IMR-90 (cell line): ENCODE measurements around the gene ADCY1. TPM values are rescaled to one million over a fixed set of nuclear protein-coding genes. Genes with fewer than 3 reads are reported as not detected.

Experiments used
- ATAC-seq: fragments of 200-7000 bp; cut with Tn5 transposase; 2 replicates; pipeline ENCODE4 v1.9.1; 2020; ENCODE audit warnings: low read depth, mild to moderate bottlenecking, moderate library complexity
- BruUV-seq: library from RNA; stranded (reverse); fragments of 400-500 nt; replicated peaks from 2 replicates; lab custom pipeline; 2021; lab: Mats Ljungman, UMichigan
- CTCF ChIA-PET: fragments of 300-600 bp; formaldehyde crosslinking; extraction: SDS; loops from one replicate; lab custom pipeline; 2021; ENCODE audit warnings: antibody characterized with exemption; lab: Yijun Ruan, JAX
- POLR2A ChIA-PET: fragments of 300-600 bp; sonication (Branson Sonifier 250); formaldehyde crosslinking; loops from one replicate; lab custom pipeline; 2022; ENCODE audit warnings: antibody characterized with exemption; ENCODE audit not compliant: unreplicated experiment; lab: Charles Lee
- DNase-seq: peaks from one replicate; pipeline ENCODE4 v3.0.0; 2013
- H2AFZ ChIP-seq: replicated peaks from 2 replicates; pipeline ENCODE3; 2013; ENCODE audit warnings: low read length, mild to moderate bottlenecking; ENCODE audit not compliant: poor library complexity
- H2AK5ac ChIP-seq: 2 replicates; pipeline ENCODE4 v1.6.1; 2013; ENCODE audit warnings: low read depth, low read length, inconsistent platforms
- H2AK9ac ChIP-seq: replicated peaks from 2 replicates; pipeline ENCODE3; 2013; ENCODE audit warnings: mild to moderate bottlenecking, low read depth, low read length, moderate library complexity; ENCODE audit not compliant: poor library complexity
- H2BK120ac ChIP-seq: 2 replicates; pipeline ENCODE4 v1.6.1; 2013; ENCODE audit warnings: low read depth, low read length, inconsistent platforms
- H2BK15ac ChIP-seq: 3 replicates; pipeline ENCODE4 v1.6.1; 2013; ENCODE audit warnings: low read depth, low read length, inconsistent platforms
- H2BK20ac ChIP-seq: 2 replicates; pipeline ENCODE4 v1.6.1; 2013; ENCODE audit warnings: low read depth, mild to moderate bottlenecking, inconsistent platforms, low read length, moderate library complexity
- H2BK5ac ChIP-seq: 2 replicates; pipeline ENCODE4 v1.6.1; 2013; ENCODE audit warnings: mild to moderate bottlenecking, low read depth, low read length, inconsistent platforms; ENCODE audit not compliant: poor library complexity, severe bottlenecking
- H3K14ac ChIP-seq: replicated peaks from 2 replicates; pipeline ENCODE4 v1.6.1; 2013; ENCODE audit warnings: low read depth, low read length, inconsistent platforms
- H3K18ac ChIP-seq: 2 replicates; pipeline ENCODE4 v1.6.1; 2013; ENCODE audit warnings: low read depth, low read length, control low read depth
- H3K23ac ChIP-seq: 2 replicates; pipeline ENCODE4 v1.6.1; 2013; ENCODE audit warnings: low read depth, low read length, inconsistent platforms
- H3K27ac ChIP-seq: 2 replicates; pipeline ENCODE4 v1.5.1; 2013; ENCODE audit warnings: mild to moderate bottlenecking, control low read depth, low read length; ENCODE audit not compliant: insufficient read depth
- H3K27me3 ChIP-seq: 2 replicates; pipeline ENCODE4 v1.6.1; 2013; ENCODE audit warnings: low read length; ENCODE audit not compliant: control insufficient read depth, insufficient read depth
- H3K36me3 ChIP-seq: 2 replicates; pipeline ENCODE4 v1.6.1; 2013; ENCODE audit warnings: low read length, mixed read lengths; ENCODE audit not compliant: control insufficient read depth, insufficient read depth
- H3K4ac ChIP-seq: 2 replicates; pipeline ENCODE4 v1.6.1; 2013; ENCODE audit warnings: low read depth, low read length, inconsistent platforms
- H3K4me1 ChIP-seq: 2 replicates; pipeline ENCODE4 v1.6.1; 2013; ENCODE audit warnings: low read length, mixed read lengths; ENCODE audit not compliant: control insufficient read depth, insufficient read depth
- H3K4me2 ChIP-seq: 2 replicates; pipeline ENCODE4 v1.6.1; 2013; ENCODE audit warnings: low read depth, mild to moderate bottlenecking, control low read depth, low read length, moderate library complexity
- H3K4me3 ChIP-seq: 2 replicates; pipeline ENCODE4 v1.5.1; 2013; ENCODE audit warnings: low read depth, mild to moderate bottlenecking, control low read depth, low read length, moderate library complexity; ENCODE audit not compliant: insufficient read depth
- H3K56ac ChIP-seq: 2 replicates; pipeline ENCODE4 v1.6.1; 2013; ENCODE audit warnings: low read length, inconsistent platforms; ENCODE audit not compliant: insufficient read depth; ENCODE audit errors: extremely low read depth
- H3K79me1 ChIP-seq, 2 experiments: 2 replicates each; pipeline ENCODE4 v1.6.1; 2013; ENCODE audit warnings: low read length in 2 of 2, inconsistent platforms in 1 of 2, low read depth in 1 of 2
- H3K9ac ChIP-seq: 2 replicates; pipeline ENCODE4 v1.6.1; 2013; ENCODE audit warnings: low read depth, low read length, control low read depth
- H3K9me1 ChIP-seq: 2 replicates; pipeline ENCODE4 v1.6.1; 2013; ENCODE audit warnings: low read length, inconsistent platforms; ENCODE audit not compliant: insufficient read depth
- H3K9me3 ChIP-seq: 2 replicates; pipeline ENCODE4 v1.6.1; 2013; ENCODE audit warnings: low read length; ENCODE audit not compliant: control insufficient read depth, insufficient read depth
- H4K20me1 ChIP-seq: 2 replicates; pipeline ENCODE4 v1.6.1; 2013; ENCODE audit warnings: low read length, inconsistent platforms; ENCODE audit not compliant: insufficient read depth
- H4K5ac ChIP-seq: 2 replicates; pipeline ENCODE4 v1.6.1; 2013; ENCODE audit warnings: mild to moderate bottlenecking, low read depth, low read length, control low read depth
- H4K8ac ChIP-seq, 2 experiments: 2 replicates each; pipeline ENCODE4 v1.6.1; 2013; ENCODE audit warnings: low read depth in 2 of 2, low read length in 2 of 2, control low read depth in 1 of 2, inconsistent platforms in 1 of 2
- H4K91ac ChIP-seq: 2 replicates; pipeline ENCODE4 v1.6.1; 2013; ENCODE audit warnings: low read depth, low read length, inconsistent platforms; ENCODE audit not compliant: insufficient read depth
- BHLHE40 ChIP-seq: fragments of 150-350 bp; IDR thresholded peaks from 2 replicates; pipeline ENCODE4 v1.6.1; 2016; ENCODE audit warnings: mild to moderate bottlenecking, low read depth, low read length
- CHD1 ChIP-seq: IDR thresholded peaks from 2 replicates; pipeline ENCODE4 v1.6.1; 2012; ENCODE audit warnings: low read depth, low read length, improper control_type of control experiment
- CTCF ChIP-seq: conservative IDR thresholded peaks from 2 replicates; pipeline ENCODE4 v1.5.1; 2012; ENCODE audit warnings: mild to moderate bottlenecking, low read depth, low read length, improper control_type of control experiment
- FOS ChIP-seq: fragments of 150-350 bp; IDR thresholded peaks from 2 replicates; pipeline ENCODE4 v1.6.1; 2016; ENCODE audit warnings: low read depth, low read length
- MAZ ChIP-seq: IDR thresholded peaks from 2 replicates; pipeline ENCODE4 v1.6.1; 2012; ENCODE audit warnings: low read depth, mild to moderate bottlenecking, low read length, improper control_type of control experiment, moderate library complexity, borderline replicate concordance
- MXI1 ChIP-seq: IDR thresholded peaks from 2 replicates; pipeline ENCODE4 v1.6.1; 2012; ENCODE audit warnings: low read depth, mild to moderate bottlenecking, low read length, moderate library complexity, borderline replicate concordance
- NFE2L2 ChIP-seq: fragments of 150-350 bp; IDR thresholded peaks from 2 replicates; pipeline ENCODE4 v1.6.1; 2016; ENCODE audit warnings: low read depth, mild to moderate bottlenecking, low read length
- RCOR1 ChIP-seq: IDR thresholded peaks from 2 replicates; pipeline ENCODE4 v1.6.1; 2012; ENCODE audit warnings: mild to moderate bottlenecking, low read length, improper control_type of control experiment; ENCODE audit not compliant: insufficient replicate concordance
- RFX5 ChIP-seq: IDR thresholded peaks from 2 replicates; pipeline ENCODE4 v1.8.0; 2012; ENCODE audit warnings: low read depth, mild to moderate bottlenecking, low read length, moderate library complexity
- USF2 ChIP-seq: fragments of 150-350 bp; IDR thresholded peaks from 2 replicates; pipeline ENCODE4 v1.6.1; 2017; ENCODE audit warnings: mild to moderate bottlenecking, antibody characterized with exemption, low read length, low read depth
- WGBS, 2 experiments: methylation state at CpG; one replicate each; pipeline versions ENCODE4 v1.1.5 to v1.1.7; 2013; ENCODE audit warnings: missing lambda C conversion rate in 2 of 2; ENCODE audit not compliant: insufficient read length in 1 of 2; ENCODE audit errors: extremely low coverage in 2 of 2; 5-methylcytosine and 5-hydroxymethylcytosine counted together
- dilution Hi-C: fragments of 300-500 bp; cut with HindIII; formaldehyde crosslinking; loops from one replicate; pipeline ENCODE4 v1.14.3; 2018; ENCODE audit warnings: low sequenced_read_pairs; ENCODE audit not compliant: unreplicated experiment
- in situ Hi-C: fragments of 300-500 bp; cut with MboI; formaldehyde crosslinking; loops from 3 replicates; pipeline ENCODE4 v1.14.3; 2019; ENCODE audit warnings: low sequenced_read_pairs, inconsistent platforms, mixed read lengths
- intact Hi-C: fragments of 100-400 bp; cut with micrococcal nuclease; formaldehyde crosslinking; loops from 2 replicates; pipeline ENCODE4 v1.10.0; 2022
- polyA plus RNA-seq, 3 experiments: library from polyadenylated mRNA; depleted of rRNA; stranded (reverse); fragments of >200 nt; gene quantifications; 2 replicates each; pipeline ENCODE4 v1.2.3, GENCODE V29; 2012; ENCODE audit warnings: low replicate concordance in 1 of 3
- total RNA-seq: library from RNA; depleted of rRNA; stranded (reverse); fragments of >200 nt; gene quantifications from 2 replicates; pipeline ENCODE4 v1.2.3, GENCODE V29; 2012

ADCY1 gene
- total and polyA plus RNA-seq, 2 of the 4 experiments (the other 2 are of a cell fraction): 0.18 to 0.24 TPM

- no TSS peak for BruUV-seq
Observed at GRCh38 chr7:45623157-45623556, 49.0 kb downstream of the ADCY1 start.

More at GRCh38 chr7:45623157-45623556, 49.0 kb downstream of the ADCY1 start:
- no peak overlapping the region for H2BK15ac ChIP-seq
- H2BK120ac ChIP-seq: no peak overlapping the region
- in situ Hi-C loops (no loop called here), dilution Hi-C loops (no loop called here), intact Hi-C loops (no loop called here)
- no peak overlapping the region for H3K4me2 ChIP-seq
- H4K91ac ChIP-seq: no peak overlapping the region
- TF ChIP-seq NFE2L2 (no peak), USF2 (no peak), CHD1 (no peak), BHLHE40 (no peak), CTCF (no peak), MXI1 (no peak), FOS (no peak), MAZ (no peak), RFX5 (no peak), RCOR1 (no peak)
- no peak overlapping the region for H3K27ac ChIP-seq
- no peaks in the 10 kb centered on the region for H3K36me3 ChIP-seq
- CTCF ChIA-PET: no interaction called here
- no peak for DNase-seq
- no peak overlapping the region for H3K23ac ChIP-seq
- H3K14ac ChIP-seq: no peak overlapping the region
- H3K4me3 ChIP-seq: no peak overlapping the region
- H3K18ac ChIP-seq: no peak overlapping the region
- H3K9ac ChIP-seq: no peak overlapping the region
- H3K27me3 ChIP-seq: peaks cover 8% of the 10 kb centered on the region
- no peak overlapping the region for H3K56ac ChIP-seq
- POLR2A ChIA-PET: no interaction called here
- H2AK9ac ChIP-seq: no peak overlapping the region
- H2AK5ac ChIP-seq: no peak overlapping the region
- H3K9me1 ChIP-seq: no peaks in the 10 kb centered on the region
- no peaks in the 10 kb centered on the region; the same call in 1 of the 2 replicates for H3K9me3 ChIP-seq
- no peak overlapping the region for H4K5ac ChIP-seq
- 45% methylated on average over 4 of the region's 7 CpGs; no CpG with 5 or more reads in 1 of the 2 experiments for WGBS, 2 experiments
- no peak overlapping the region for H2BK5ac ChIP-seq
- no peak overlapping the region for H2AFZ ChIP-seq
- no peaks in the 10 kb centered on the region for H3K4me1 ChIP-seq
- no peaks in the 10 kb centered on the region; the same call in 1 of the 2 replicates for H4K20me1 ChIP-seq
- H4K8ac ChIP-seq: no peak overlapping the region
- no peak overlapping the region for H3K4ac ChIP-seq
- H2BK20ac ChIP-seq: no peak overlapping the region
- ATAC-seq: no peak
- no peaks in the 10 kb centered on the region for H3K79me1 ChIP-seq
